HepG2 (cell line): ENCODE measurements around the gene PSKH1. TPM values are rescaled to one million over a fixed set of nuclear protein-coding genes. Genes with fewer than 3 reads are reported as not detected.

Experiments
- CC2D1A ChIP-seq: sonication (generic); formaldehyde crosslinking; IDR thresholded peaks from 2 replicates; pipeline ENCODE4 v1.8.1; 2023; ENCODE audit warnings: mild to moderate bottlenecking, missing genetic modification reagents
- CEBPZ ChIP-seq: IDR thresholded peaks from 2 replicates; pipeline ENCODE4 v1.6.1; 2012; ENCODE audit warnings: low read length, improper control_type of control experiment
- FOXA3 ChIP-seq: IDR thresholded peaks from 2 replicates; pipeline ENCODE4 v1.6.1; 2016; ENCODE audit warnings: missing genetic modification reagents, missing compliant biosample characterization
- MIER2 ChIP-seq: IDR thresholded peaks from 2 replicates; pipeline ENCODE4 v1.6.1; 2016; ENCODE audit warnings: missing biosample characterization, missing genetic modification reagents
- PATZ1 ChIP-seq: sonication (generic); formaldehyde crosslinking; IDR thresholded peaks from 2 replicates; pipeline ENCODE4 v1.4.0; 2020; ENCODE audit warnings: missing genetic modification reagents
- PHF20 ChIP-seq: sonication (generic); formaldehyde crosslinking; IDR thresholded peaks from 2 replicates; pipeline ENCODE4 v1.5.0; 2020; ENCODE audit warnings: mild to moderate bottlenecking, missing genetic modification reagents
- ZNF318 ChIP-seq: sonication (generic); formaldehyde crosslinking; IDR thresholded peaks from 2 replicates; pipeline ENCODE4 v1.4.0; 2020; ENCODE audit warnings: mild to moderate bottlenecking, missing genetic modification reagents
- ZNF496 ChIP-seq: sonication (generic); formaldehyde crosslinking; IDR thresholded peaks from 2 replicates; pipeline ENCODE4 v1.8.1; 2023; ENCODE audit warnings: mild to moderate bottlenecking, moderate library complexity, missing genetic modification reagents; ENCODE audit not compliant: insufficient replicate concordance
- ZNF547 ChIP-seq: sonication (generic); formaldehyde crosslinking; IDR thresholded peaks from 2 replicates; pipeline ENCODE4 v1.5.1; 2020; ENCODE audit warnings: mild to moderate bottlenecking, missing genetic modification reagents
- ZNF580 ChIP-seq: IDR thresholded peaks from 2 replicates; pipeline ENCODE4 v1.6.1; 2016; ENCODE audit warnings: low read depth, borderline replicate concordance
- ZNF704 ChIP-seq: sonication (generic); formaldehyde crosslinking; IDR thresholded peaks from 2 replicates; pipeline ENCODE4 v1.8.1; 2023; ENCODE audit warnings: mild to moderate bottlenecking, inconsistent platforms, moderate library complexity, missing genetic modification reagents, borderline replicate concordance
- ZNF775 ChIP-seq: sonication (generic); formaldehyde crosslinking; IDR thresholded peaks from 2 replicates; pipeline ENCODE4 v1.4.0; 2020; ENCODE audit warnings: missing genetic modification reagents, mild to moderate bottlenecking, moderate library complexity, borderline replicate concordance
- polyA plus RNA-seq, 8 experiments: library from polyadenylated mRNA; depleted of rRNA in 3 of 8; stranded (reverse) in 7 of 8; unstranded in 1 of 8; fragments of >200 nt; fragmentation: Illumina TruSeq in 4 of 8; extraction: Trizol in 4 of 8; gene quantifications; 2 replicates each; pipeline versions ENCODE4 v1.2.1 to v1.2.3, GENCODE V29; 2011 to 2016; ENCODE audit warnings: low read depth in 4 of 8, missing spikeins in 1 of 8, mixed read lengths in 1 of 8; ENCODE audit not compliant: insufficient read depth in 1 of 8
- total RNA-seq, 5 experiments: library from RNA; depleted of rRNA; stranded (reverse); fragments of >200 nt; fragmentation: Illumina TruSeq; extraction: Trizol; gene quantifications; 2 replicates each; pipeline ENCODE4 v1.2.3, GENCODE V29; 2016; ENCODE audit warnings: low read depth in 1 of 5

PSKH1 gene
- total and polyA plus RNA-seq, 2 of the 13 experiments (the other 11 are each of a cell fraction or from before 2014, with no cell fraction given): 8.4 to 19.1 TPM

GRCh38 chr16:67846320-67847063, 46.6 kb upstream of the PSKH1 start, which contains the start of gene NUTF2 (continued):
- TF ChIP-seq ZNF318 (CRISPR knock-in tag) (no peak; the same call in 1 of the 2 replicates), ZNF704 (CRISPR knock-in tag) (peak; percentile 81; the same call in 1 of the 2 replicates), ZNF580 (CRISPR knock-in tag) (peak; percentile 75; the same call in 1 of the 2 replicates), ZNF547 (CRISPR knock-in tag) (peak; percentile 94), MIER2 (CRISPR knock-in tag) (no peak; the same call in 1 of the 2 replicates), PATZ1 (CRISPR knock-in tag) (peak; percentile 97), FOXA3 (peak; percentile 59), PHF20 (CRISPR knock-in tag) (peak; percentile 66), CC2D1A (CRISPR knock-in tag) (0 out of 2 replicates have a peak, but pooled peaks have one; percentile 43), CEBPZ (no peak), ZNF775 (CRISPR knock-in tag) (no peak; the same call in 1 of the 2 replicates), ZNF496 (no peak)
